Measurements from ENCODE around the gene NUP43. TPM values are rescaled to one million over a fixed set of nuclear protein-coding genes. Genes with fewer than 3 reads are reported as not detected.

The NUP43 gene
- total RNA-seq, 1 donor from 2014 or later = 29.8 TPM

DNA sequence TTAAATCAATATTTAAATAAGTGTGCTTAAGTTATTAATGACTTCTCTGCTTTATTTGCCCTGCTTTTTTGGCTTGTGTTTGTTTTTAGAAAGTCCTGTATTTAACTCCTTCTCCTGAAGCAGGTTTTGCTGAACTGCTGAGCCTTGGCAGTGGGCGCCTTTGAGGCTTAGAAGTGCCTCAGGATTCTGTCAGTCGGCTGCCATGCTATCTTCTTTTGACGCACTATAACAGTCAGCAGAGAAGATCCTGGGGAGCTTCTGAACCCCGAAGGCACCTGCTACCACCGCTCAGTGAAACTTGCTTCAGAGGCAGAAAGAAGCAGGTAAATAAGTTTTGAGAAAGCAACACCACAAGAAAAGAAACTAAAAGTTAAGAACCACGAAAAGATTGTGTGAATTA is 25.6 kb upstream of the NUP43 start:
- DNase-seq (ENCODE audit: low read depth) = no peak
- no peak overlapping the region for H3K4me3 ChIP-seq (ENCODE audit: low read depth, low read length)
- TF ChIP-seq, protein P1, sequence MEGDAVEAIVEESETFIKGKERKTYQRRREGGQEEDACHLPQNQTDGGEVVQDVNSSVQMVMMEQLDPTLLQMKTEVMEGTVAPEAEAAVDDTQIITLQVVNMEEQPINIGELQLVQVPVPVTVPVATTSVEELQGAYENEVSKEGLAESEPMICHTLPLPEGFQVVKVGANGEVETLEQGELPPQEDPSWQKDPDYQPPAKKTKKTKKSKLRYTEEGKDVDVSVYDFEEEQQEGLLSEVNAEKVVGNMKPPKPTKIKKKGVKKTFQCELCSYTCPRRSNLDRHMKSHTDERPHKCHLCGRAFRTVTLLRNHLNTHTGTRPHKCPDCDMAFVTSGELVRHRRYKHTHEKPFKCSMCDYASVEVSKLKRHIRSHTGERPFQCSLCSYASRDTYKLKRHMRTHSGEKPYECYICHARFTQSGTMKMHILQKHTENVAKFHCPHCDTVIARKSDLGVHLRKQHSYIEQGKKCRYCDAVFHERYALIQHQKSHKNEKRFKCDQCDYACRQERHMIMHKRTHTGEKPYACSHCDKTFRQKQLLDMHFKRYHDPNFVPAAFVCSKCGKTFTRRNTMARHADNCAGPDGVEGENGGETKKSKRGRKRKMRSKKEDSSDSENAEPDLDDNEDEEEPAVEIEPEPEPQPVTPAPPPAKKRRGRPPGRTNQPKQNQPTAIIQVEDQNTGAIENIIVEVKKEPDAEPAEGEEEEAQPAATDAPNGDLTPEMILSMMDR (conservative IDR thresholded peaks at IDR 0.05; ENCODE audit: low read depth, low read length) = no peak

DNA sequence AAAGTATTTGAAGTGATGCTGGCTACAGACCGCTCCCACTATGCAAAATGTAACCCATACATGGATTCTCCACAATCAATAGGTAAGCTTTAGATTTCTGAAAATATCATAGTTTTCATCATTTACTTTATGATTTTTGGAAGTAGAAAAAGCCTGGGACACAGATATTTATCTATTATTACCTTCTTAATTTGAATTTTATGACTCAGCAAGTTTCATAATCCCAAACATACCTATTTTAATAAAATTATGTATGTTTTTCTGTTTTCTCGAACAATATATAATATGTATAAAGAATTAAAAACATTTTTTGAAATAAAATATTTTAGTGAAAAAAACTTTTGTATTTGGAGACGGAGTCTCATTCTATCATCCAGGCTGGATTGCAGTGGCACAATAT is 24.9 kb upstream of the NUP43 start:
- TF ChIP-seq, protein P1 (conservative IDR thresholded peaks at IDR 0.05; ENCODE audit: low read depth, low read length) = no peak
- DNase-seq (ENCODE audit: low read depth) = no peak
- H3K4me3 ChIP-seq (ENCODE audit: low read depth, low read length) = no peak overlapping the region

DNA sequence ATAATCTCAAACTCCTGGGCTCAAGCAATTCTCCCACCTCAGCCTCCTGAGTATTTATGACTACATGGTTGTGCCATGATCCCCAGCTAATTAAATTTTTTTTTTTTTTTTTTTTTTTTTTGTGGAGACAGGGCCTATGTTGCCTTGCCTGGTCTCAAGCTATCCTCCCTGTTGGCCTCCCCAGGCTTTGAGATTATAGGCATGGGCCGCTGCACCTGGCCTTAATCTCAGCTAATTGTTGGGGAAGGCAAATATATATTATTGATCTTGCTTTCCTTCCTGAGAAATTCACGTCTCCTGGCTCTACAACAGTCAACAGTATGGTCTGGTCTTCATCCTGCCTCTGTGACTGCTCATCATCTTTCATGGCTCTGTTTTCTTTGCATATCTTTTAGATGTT is 23.3 kb upstream of the NUP43 start:
- TF ChIP-seq, protein P1 (conservative IDR thresholded peaks at IDR 0.05; ENCODE audit: low read depth, low read length) = no peak
- no peak for DNase-seq (ENCODE audit: low read depth)
- no peak overlapping the region for H3K4me3 ChIP-seq (ENCODE audit: low read depth, low read length)

DNA sequence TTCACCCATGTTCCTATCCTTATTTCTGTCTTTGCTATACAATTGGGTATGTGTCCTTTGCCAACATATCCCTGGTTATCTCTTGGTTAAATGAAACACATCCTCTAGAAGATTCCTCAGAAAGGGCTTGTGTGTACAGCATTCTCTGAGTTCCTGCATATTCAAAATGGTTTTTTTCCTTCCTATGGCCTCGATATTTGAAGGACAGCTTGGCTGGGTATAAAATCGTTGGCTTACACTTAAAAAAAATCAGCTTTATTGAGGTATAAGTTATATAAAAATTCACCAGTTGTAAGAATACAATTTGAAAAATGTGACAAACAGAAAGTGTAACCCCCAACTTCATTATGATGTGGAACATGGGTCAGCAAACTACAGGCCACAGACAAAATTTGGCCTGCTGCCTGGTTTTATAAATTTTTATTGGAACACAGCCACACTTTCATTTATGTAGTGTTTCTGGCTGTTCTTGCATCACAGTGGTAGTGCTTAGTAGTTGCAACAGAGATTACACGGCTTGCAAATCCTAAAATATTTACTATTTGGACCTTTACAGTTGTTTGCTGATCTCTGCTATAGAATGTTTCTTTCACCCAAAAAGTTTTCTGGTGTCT is 19.9 kb upstream of the NUP43 start:
- TF ChIP-seq, protein P1 (conservative IDR thresholded peaks at IDR 0.05; ENCODE audit: low read depth, low read length) = no peak
- no peak for DNase-seq (ENCODE audit: low read depth)
- H3K4me3 ChIP-seq (ENCODE audit: low read depth, low read length) = no peak overlapping the region

DNA sequence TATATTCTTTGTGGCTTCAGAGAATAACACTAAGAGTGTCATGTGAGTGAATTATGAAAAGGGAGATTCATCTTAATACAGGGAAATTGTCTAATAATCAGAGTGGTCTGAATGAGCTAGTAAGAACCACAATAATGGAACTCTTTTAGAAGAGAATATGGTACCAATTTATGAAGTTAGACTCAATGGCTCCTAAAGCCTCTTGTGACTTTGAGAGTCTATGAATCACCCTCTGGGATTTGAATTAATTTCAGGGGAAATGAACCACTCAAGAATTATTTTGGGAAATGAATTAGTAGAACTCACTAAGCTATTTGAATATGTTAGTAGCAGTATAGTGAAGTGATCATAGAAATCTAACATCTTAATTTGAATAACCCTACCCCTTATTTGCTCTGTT is 17.5 kb upstream of the NUP43 start:
- no peak overlapping the region for H3K4me3 ChIP-seq (ENCODE audit: low read depth, low read length)
- TF ChIP-seq, protein P1 (conservative IDR thresholded peaks at IDR 0.05; ENCODE audit: low read depth, low read length) = no peak
- no peak for DNase-seq (ENCODE audit: low read depth)

DNA sequence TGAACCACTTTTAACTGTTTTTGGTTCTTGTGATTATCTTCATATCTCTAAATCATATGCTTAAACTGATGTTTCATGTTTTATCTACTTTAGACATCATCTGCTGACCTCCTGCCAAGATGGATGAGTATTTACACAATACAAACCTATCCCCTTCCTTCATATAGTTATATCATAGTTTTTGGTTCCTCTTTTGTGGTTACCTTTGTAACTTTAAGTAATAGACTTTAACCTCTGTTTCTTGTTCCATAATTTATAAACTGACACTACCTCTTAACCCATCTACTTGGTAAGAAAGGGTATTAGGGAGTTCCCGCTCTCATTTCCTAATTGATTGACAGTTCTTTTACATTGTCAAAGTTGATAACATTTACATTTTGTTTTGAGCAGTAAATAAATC is 15.1 kb upstream of the NUP43 start:
- TF ChIP-seq, protein P1 (conservative IDR thresholded peaks at IDR 0.05; ENCODE audit: low read depth, low read length) = no peak

DNA sequence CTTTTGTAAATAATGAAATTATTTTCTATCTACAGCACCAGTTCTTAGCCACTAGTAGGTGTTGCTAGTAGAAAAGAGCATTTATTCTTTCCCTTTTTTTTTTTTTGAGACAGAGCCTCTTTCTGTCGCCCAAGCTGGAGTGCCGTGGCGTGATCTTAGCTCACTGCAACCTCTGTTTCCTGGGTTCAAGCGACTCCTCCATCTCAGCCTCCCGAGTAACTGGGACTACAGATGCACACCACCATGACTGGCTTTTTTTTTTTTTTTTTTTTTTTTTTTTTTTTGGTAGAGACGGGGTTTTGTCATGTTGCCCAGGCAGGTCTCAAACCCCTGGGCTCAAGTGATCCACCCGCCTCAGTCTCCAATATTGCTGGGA is 9.9 kb upstream of the NUP43 start:
- DNase-seq (ENCODE audit: low read depth) = no peak
- H3K4me3 ChIP-seq (ENCODE audit: low read depth, low read length) = no peak overlapping the region
- TF ChIP-seq, protein P1 (conservative IDR thresholded peaks at IDR 0.05; ENCODE audit: low read depth, low read length) = no peak

More for the DNA sequence above, 15.1 kb upstream of the NUP43 start:
- no peak for DNase-seq (ENCODE audit: low read depth)
- H3K4me3 ChIP-seq (ENCODE audit: low read depth, low read length) = no peak overlapping the region
